ENCODE results near the gene FAM20B.
"Not testable (repeated sequence)": the region's sequence is repeated elsewhere in the genome, so short reads cannot be mapped to it uniquely, and the experiment has no call there.

FAM20B gene

GRCh38 chr1:179025125-179025974, at the start of gene FAM20B:
FAM20B (plus strand) TSS chr1:179025894; CDS start chr1:179043848, 17,954 bp downstream.
- peak; percentile 80 to 89 for DNase-seq (ENCODE audit: low read depth in 1 of 2, low spot score in 1 of 2)

- DNase-seq (ENCODE audit: low read depth in 1 of 2, low spot score in 1 of 2): no peak
Measured at GRCh38 chr1:178976541-178976940, 49.2 kb upstream of the FAM20B start.

GRCh38 chr1:178986204-178986603, 39.5 kb upstream of the FAM20B start:
- no peak for DNase-seq (ENCODE audit: low read depth in 1 of 2, low spot score in 1 of 2)

- not testable (repeated sequence) for DNase-seq (ENCODE audit: low read depth in 1 of 2, low spot score in 1 of 2)
Measured at GRCh38 chr1:178988198-178988597, 37.5 kb upstream of the FAM20B start.

GRCh38 chr1:178993559-178993958, 32.1 kb upstream of the FAM20B start:
- DNase-seq (ENCODE audit: low read depth in 1 of 2, low spot score in 1 of 2): no peak

- no peak for DNase-seq (ENCODE audit: low read depth in 1 of 2, low spot score in 1 of 2)
Measured at GRCh38 chr1:178997428-178997827, 28.3 kb upstream of the FAM20B start.

GRCh38 chr1:178998295-178998694, 27.4 kb upstream of the FAM20B start:
- no peak for DNase-seq (ENCODE audit: low read depth in 1 of 2, low spot score in 1 of 2)

- DNase-seq (ENCODE audit: low read depth in 1 of 2, low spot score in 1 of 2): no peak
Measured at GRCh38 chr1:178999061-178999460, 26.6 kb upstream of the FAM20B start.

- DNase-seq (ENCODE audit: low read depth in 1 of 2, low spot score in 1 of 2): no peak
Measured at GRCh38 chr1:179001451-179001850, 24.2 kb upstream of the FAM20B start.

- not testable (repeated sequence) for DNase-seq (ENCODE audit: low read depth in 1 of 2, low spot score in 1 of 2)
Measured at GRCh38 chr1:179002064-179002463, 23.6 kb upstream of the FAM20B start.

GRCh38 chr1:179002552-179003345, 22.9 kb upstream of the FAM20B start:
- peak; percentile 37 to 56 for DNase-seq (ENCODE audit: low read depth in 1 of 2, low spot score in 1 of 2)

GRCh38 chr1:179003512-179004066, 22.1 kb upstream of the FAM20B start:
- DNase-seq (ENCODE audit: low read depth in 1 of 2, low spot score in 1 of 2): no peak

- DNase-seq (ENCODE audit: low read depth in 1 of 2, low spot score in 1 of 2): no peak
Measured at GRCh38 chr1:179007233-179007632, 18.5 kb upstream of the FAM20B start.

- no peak for DNase-seq (ENCODE audit: low read depth in 1 of 2, low spot score in 1 of 2)
Measured at GRCh38 chr1:179010671-179011070, 15.0 kb upstream of the FAM20B start.

GRCh38 chr1:179012038-179012437, 13.7 kb upstream of the FAM20B start:
- DNase-seq (ENCODE audit: low read depth in 1 of 2, low spot score in 1 of 2): no peak

- DNase-seq (ENCODE audit: low read depth in 1 of 2, low spot score in 1 of 2): no peak
Measured at GRCh38 chr1:179014123-179014522, 11.6 kb upstream of the FAM20B start.

- no peak for DNase-seq (ENCODE audit: low read depth in 1 of 2, low spot score in 1 of 2)
Measured at GRCh38 chr1:179015396-179015795, 10.3 kb upstream of the FAM20B start.

GRCh38 chr1:179016706-179017382, 8.8 kb upstream of the FAM20B start:
- DNase-seq (ENCODE audit: low read depth in 1 of 2, low spot score in 1 of 2): no peak

GRCh38 chr1:179017383-179018326, 8.0 kb upstream of the FAM20B start:
- DNase-seq (ENCODE audit: low read depth in 1 of 2, low spot score in 1 of 2): no peak

GRCh38 chr1:179021873-179022272, 3.8 kb upstream of the FAM20B start:
- no peak for DNase-seq (ENCODE audit: low read depth in 1 of 2, low spot score in 1 of 2)

All from stimulated activated CD4-positive, alpha-beta T cell treated with anti-CD3 and anti-CD28 coated beads, Interleukin-15, amount 100 ng/mL, for 1 hour (primary cell).